KMS-11 (cell line): Measurements from ENCODE around the gene ANKIB1.
"Not testable (repeated sequence)": the region's sequence is repeated elsewhere in the genome, so short reads cannot be mapped to it uniquely, and the experiment has no call there.

Experiments used
- H2AFZ ChIP-seq: fragments of 200-600 bp; sonication (generic); 2 replicates; pipeline ENCODE4 v1.6.1; 2016; ENCODE audit warnings: antibody characterized with exemption, mixed run types, low read depth
- H3K27ac ChIP-seq: fragments of 200-600 bp; sonication (generic); 2 replicates; pipeline ENCODE4 v1.6.1; 2016; ENCODE audit warnings: mild to moderate bottlenecking, mixed run types
- H3K27me3 ChIP-seq: fragments of 200-600 bp; sonication (generic); 2 replicates; pipeline ENCODE4 v1.6.1; 2017; ENCODE audit warnings: mild to moderate bottlenecking, low read depth, mixed run types, moderate library complexity; ENCODE audit not compliant: insufficient read depth
- H3K36me3 ChIP-seq: fragments of 200-600 bp; sonication (generic); 2 replicates; pipeline ENCODE4 v1.6.1; 2017; ENCODE audit warnings: mild to moderate bottlenecking, mixed run types; ENCODE audit not compliant: insufficient read depth
- H3K4me1 ChIP-seq: fragments of 200-600 bp; sonication (generic); 2 replicates; pipeline ENCODE4 v1.6.1; 2016; ENCODE audit warnings: mild to moderate bottlenecking, low read depth, mixed run types; ENCODE audit not compliant: poor library complexity, severe bottlenecking
- H3K4me2 ChIP-seq: fragments of 200-600 bp; sonication (generic); 2 replicates; pipeline ENCODE4 v1.7.0; 2016; ENCODE audit warnings: mild to moderate bottlenecking, mixed run types
- H3K4me3 ChIP-seq: fragments of 200-600 bp; sonication (generic); IDR thresholded peaks from 2 replicates; pipeline ENCODE4 v1.6.1; 2017; ENCODE audit warnings: low read depth, low read length, mixed read lengths; ENCODE audit not compliant: insufficient read depth
- H3K79me2 ChIP-seq: fragments of 200-600 bp; sonication (generic); 2 replicates; pipeline ENCODE4 v1.6.1; 2016; ENCODE audit warnings: low read depth, mixed run types; ENCODE audit not compliant: insufficient read depth
- H3K9ac ChIP-seq: fragments of 200-600 bp; sonication (generic); 2 replicates; pipeline ENCODE4 v1.6.1; 2016; ENCODE audit warnings: mild to moderate bottlenecking, mixed run types
- H4K20me1 ChIP-seq: fragments of 200-600 bp; sonication (generic); 2 replicates; pipeline ENCODE4 v1.6.1; 2016; ENCODE audit warnings: mild to moderate bottlenecking, mixed run types; ENCODE audit not compliant: insufficient read depth
- TF ChIP-seq, protein P1 (sequence below): fragments of 200-600 bp; sonication (generic); conservative IDR thresholded peaks from 2 replicates; pipeline ENCODE4 v1.6.1; 2017; ENCODE audit warnings: low read depth, mild to moderate bottlenecking, antibody characterized with exemption, low read length, moderate library complexity, mixed read lengths

The ANKIB1 gene

DNA sequence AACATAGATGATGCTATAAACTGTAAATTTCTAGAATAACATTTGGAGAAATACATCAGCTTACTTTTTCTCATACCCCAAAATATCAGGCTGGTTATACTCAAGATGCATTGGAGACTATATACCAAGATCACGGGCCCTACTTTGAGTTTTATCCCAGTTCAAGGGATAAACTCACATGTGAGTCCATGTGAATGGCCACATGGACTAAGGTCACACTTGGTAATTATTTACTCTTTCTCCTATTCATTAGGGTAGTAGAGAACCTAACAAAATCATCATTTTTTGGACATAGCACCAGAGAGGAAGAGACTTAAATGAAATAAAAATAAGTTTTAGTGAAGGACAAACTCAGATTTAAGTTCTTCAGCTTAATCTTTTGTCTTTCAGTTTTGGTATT lies 108.4 kb downstream of the ANKIB1 start:
- Histone ChIP-seq H3K4me1 (no peaks in the 10 kb centered on the region), H3K27me3 (no peaks in the 10 kb centered on the region), H3K27ac (no peak overlapping the region), H3K9ac (no peak overlapping the region), H2AFZ (no peak overlapping the region), H3K4me2 (no peak overlapping the region), H3K79me2 (no peaks in the 10 kb centered on the region), H3K4me3 (no peak overlapping the region), H4K20me1 (no peaks in the 10 kb centered on the region), H3K36me3 (no peaks in the 10 kb centered on the region)
- TF ChIP-seq, protein P1, sequence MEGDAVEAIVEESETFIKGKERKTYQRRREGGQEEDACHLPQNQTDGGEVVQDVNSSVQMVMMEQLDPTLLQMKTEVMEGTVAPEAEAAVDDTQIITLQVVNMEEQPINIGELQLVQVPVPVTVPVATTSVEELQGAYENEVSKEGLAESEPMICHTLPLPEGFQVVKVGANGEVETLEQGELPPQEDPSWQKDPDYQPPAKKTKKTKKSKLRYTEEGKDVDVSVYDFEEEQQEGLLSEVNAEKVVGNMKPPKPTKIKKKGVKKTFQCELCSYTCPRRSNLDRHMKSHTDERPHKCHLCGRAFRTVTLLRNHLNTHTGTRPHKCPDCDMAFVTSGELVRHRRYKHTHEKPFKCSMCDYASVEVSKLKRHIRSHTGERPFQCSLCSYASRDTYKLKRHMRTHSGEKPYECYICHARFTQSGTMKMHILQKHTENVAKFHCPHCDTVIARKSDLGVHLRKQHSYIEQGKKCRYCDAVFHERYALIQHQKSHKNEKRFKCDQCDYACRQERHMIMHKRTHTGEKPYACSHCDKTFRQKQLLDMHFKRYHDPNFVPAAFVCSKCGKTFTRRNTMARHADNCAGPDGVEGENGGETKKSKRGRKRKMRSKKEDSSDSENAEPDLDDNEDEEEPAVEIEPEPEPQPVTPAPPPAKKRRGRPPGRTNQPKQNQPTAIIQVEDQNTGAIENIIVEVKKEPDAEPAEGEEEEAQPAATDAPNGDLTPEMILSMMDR, result no peak

DNA sequence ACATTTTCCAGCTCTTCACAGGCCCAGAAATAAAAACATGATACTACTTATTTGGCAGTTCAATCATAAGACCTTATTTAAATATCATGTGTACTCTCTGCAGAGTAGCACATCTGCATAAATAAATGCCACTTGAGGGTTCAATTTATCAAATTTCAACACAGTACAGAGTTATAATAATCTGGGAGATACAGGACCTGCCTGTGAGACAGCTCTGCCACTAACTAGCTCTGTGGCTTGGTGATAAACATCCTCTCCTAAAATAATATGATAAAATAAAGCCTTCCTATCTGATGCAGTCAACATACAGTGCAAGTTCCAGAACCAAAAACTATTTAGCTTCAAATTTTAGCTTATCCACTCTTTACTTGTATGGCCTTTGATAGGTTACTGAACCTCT lies 110.6 kb downstream of the ANKIB1 start:
- peaks cover 6% of the 10 kb centered on the region for H3K4me1 ChIP-seq
- no peak overlapping the region for H3K4me3 ChIP-seq
- no peaks in the 10 kb centered on the region for H3K27me3 ChIP-seq
- TF ChIP-seq, protein P1, result no peak
- no peak overlapping the region for H2AFZ ChIP-seq
- H3K9ac ChIP-seq, result no peak overlapping the region
- no peaks in the 10 kb centered on the region for H4K20me1 ChIP-seq
- H3K79me2 ChIP-seq, result no peaks in the 10 kb centered on the region
- no peak overlapping the region for H3K27ac ChIP-seq
- no peak overlapping the region for H3K4me2 ChIP-seq
- H3K36me3 ChIP-seq, result no peaks in the 10 kb centered on the region

DNA sequence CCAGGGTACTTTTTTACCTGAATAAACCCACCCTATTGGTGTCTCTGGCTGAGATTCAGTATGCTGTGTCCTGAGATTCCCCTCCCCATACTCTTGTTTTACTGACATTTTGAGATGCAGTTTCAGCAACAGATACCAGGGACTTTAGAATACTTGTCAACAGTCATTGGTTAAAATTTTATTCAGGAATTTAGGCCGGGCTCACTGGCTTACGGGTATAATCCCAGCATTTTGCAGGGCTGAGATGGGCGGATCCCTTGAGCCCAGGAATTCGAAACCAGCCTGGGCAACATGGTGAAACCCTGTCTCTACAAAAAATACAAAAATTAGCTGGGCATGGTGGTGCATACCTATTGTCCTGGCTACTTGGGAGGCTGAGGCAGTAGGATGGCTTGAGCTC lies 111.5 kb downstream of the ANKIB1 start:
- Histone ChIP-seq H2AFZ (no peak overlapping the region), H3K4me1 (peaks cover 6% of the 10 kb centered on the region), H3K9ac (no peak overlapping the region), H3K27me3 (no peaks in the 10 kb centered on the region), H3K4me2 (no peak overlapping the region), H4K20me1 (no peaks in the 10 kb centered on the region), H3K4me3 (no peak overlapping the region), H3K79me2 (no peaks in the 10 kb centered on the region), H3K36me3 (no peaks in the 10 kb centered on the region), H3K27ac (no peak overlapping the region)
- TF ChIP-seq, protein P1, result no peak

DNA sequence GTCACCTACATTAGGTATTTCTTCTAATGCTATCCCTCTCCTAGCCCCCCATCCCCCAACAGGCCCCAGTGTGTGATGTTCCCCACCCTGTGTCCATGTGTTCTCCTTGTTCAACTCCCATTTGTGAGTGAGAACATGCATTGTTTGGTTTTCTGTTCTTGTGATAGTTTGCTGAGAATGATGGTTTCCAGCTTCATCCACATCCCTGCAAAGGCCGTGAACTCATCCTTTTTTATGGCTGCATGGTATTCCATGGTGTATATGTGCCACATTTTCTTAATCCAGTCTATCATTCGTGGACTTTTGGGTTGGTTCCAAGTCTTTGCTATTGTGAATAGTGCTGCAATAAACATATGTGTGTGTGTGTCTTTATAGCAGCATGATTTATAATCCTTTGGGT lies 113.4 kb downstream of the ANKIB1 start:
- not testable (repeated sequence) for H3K4me2 ChIP-seq, H3K4me3 ChIP-seq, H4K20me1 ChIP-seq, H3K79me2 ChIP-seq, H3K9ac ChIP-seq, H3K4me1 ChIP-seq, H3K27me3 ChIP-seq, H3K27ac ChIP-seq, H3K36me3 ChIP-seq, H2AFZ ChIP-seq

DNA sequence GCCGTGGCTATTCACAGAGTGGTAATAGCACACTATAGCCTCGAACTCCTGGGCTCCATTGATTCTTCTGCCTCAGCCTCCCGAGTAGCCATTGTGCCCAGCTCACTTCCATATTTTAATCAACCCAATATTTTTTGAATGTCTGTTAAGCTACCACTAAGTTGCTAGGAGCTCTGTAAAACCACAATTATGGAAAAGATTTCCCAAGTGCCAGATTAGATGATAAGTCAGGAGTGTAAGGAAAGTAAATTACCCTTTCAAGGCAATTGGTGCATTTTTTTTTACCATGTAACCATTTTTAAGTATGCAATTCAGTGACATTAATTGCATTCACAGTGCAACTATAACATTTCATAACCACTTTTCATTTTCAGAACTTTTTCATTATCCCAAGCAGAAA lies 114.0 kb downstream of the ANKIB1 start:
- H2AFZ ChIP-seq, result no peak overlapping the region
- H3K36me3 ChIP-seq, result no peaks in the 10 kb centered on the region
- H3K27ac ChIP-seq, result no peak overlapping the region
- no peaks in the 10 kb centered on the region for H3K79me2 ChIP-seq
- no peaks in the 10 kb centered on the region for H4K20me1 ChIP-seq
- no peak overlapping the region for H3K4me3 ChIP-seq
- H3K4me2 ChIP-seq, result no peak overlapping the region
- TF ChIP-seq, protein P1, result no peak
- peaks cover 6% of the 10 kb centered on the region for H3K4me1 ChIP-seq
- no peaks in the 10 kb centered on the region for H3K27me3 ChIP-seq
- H3K9ac ChIP-seq, result no peak overlapping the region
